OCI-LY1 (cell line): Measurements from ENCODE around the gene GAL3ST1.
"Not testable (repeated sequence)": the region's sequence is repeated elsewhere in the genome, so short reads cannot be mapped to it uniquely, and the experiment has no call there.

Experiments
- EZH2 ChIP-seq: fragments of 200-600 bp; sonication (generic), shearing (Covaris generic); IDR thresholded peaks from 2 replicates; pipeline ENCODE4 v1.8.0; 2017; ENCODE audit warnings: borderline replicate concordance, mixed run types, mild to moderate bottlenecking, antibody characterized with exemption, low read length, moderate library complexity, mixed read lengths
- TF ChIP-seq, protein P1 (sequence below): fragments of 200-600 bp; sonication (generic), shearing (Covaris generic); IDR thresholded peaks from 2 replicates; pipeline ENCODE4 v1.5.1; 2017; ENCODE audit warnings: mild to moderate bottlenecking, antibody characterized with exemption, low read length, moderate library complexity, mixed read lengths

- TF ChIP-seq, protein P1, sequence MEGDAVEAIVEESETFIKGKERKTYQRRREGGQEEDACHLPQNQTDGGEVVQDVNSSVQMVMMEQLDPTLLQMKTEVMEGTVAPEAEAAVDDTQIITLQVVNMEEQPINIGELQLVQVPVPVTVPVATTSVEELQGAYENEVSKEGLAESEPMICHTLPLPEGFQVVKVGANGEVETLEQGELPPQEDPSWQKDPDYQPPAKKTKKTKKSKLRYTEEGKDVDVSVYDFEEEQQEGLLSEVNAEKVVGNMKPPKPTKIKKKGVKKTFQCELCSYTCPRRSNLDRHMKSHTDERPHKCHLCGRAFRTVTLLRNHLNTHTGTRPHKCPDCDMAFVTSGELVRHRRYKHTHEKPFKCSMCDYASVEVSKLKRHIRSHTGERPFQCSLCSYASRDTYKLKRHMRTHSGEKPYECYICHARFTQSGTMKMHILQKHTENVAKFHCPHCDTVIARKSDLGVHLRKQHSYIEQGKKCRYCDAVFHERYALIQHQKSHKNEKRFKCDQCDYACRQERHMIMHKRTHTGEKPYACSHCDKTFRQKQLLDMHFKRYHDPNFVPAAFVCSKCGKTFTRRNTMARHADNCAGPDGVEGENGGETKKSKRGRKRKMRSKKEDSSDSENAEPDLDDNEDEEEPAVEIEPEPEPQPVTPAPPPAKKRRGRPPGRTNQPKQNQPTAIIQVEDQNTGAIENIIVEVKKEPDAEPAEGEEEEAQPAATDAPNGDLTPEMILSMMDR = peak; percentile 22; the same call in 1 of the 2 replicates
- TF ChIP-seq EZH2 = not testable (repeated sequence)
These were observed 13.7 kb downstream of the GAL3ST1 start for GRCh38 chr22:30560643-30561202.
